ENCODE data around the gene BRD7. TPM values are rescaled to one million over a fixed set of nuclear protein-coding genes. Genes with fewer than 3 reads are reported as not detected.

The BRD7 gene
- total and polyA plus RNA-seq, 10 donors: 39.2 to 69.7 (median 53.4) TPM

DNA sequence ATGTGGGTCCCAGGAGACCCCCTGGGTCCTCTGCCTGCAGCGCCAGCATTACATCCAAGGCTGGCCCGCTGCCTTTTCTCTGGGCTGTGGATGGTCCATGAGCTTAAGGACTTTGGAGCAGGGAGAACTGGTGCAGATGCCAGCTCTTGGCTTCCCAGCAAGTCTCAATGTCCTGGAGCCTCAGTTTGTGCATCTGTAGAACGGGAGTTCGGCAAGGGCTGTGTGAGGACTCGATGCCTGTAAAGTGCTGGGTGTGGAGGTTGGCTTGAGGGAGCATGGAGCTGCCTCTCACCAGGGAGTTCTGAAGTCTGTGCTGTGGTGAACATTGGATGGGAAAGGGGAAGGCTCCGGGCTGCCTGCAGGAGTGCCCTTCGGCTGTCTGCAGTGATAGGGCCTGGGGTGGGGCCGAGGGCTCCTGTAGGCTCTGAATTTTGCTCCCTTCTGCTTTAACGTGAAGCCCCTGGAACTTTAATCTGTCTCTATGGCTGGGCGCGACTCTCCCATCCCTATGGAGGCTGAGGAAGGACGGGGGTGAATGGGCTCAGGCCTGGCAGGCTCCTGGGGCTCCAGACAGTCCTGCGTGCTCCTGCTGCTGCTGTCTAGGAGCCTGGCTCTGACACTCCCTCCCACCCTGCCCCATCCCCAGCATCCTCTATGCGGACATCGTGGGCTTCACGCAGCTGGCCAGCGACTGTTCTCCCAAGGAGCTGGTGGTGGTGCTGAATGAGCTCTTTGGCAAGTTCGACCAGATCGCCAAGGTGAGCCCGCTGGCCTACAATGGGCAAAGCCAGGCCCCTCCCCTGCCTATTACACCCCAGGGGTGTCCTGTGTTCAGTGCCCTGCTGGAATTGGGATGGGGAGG lies 74.6 kb downstream of the BRD7 start:
- no peak for TF ChIP-seq POLR2A (IDR thresholded peaks at IDR 0.05)
- TF ChIP-seq POLR2AphosphoS5 (IDR thresholded peaks at IDR 0.05): peak in 1 of 3 donors; percentile 21
- intact Hi-C loops (cut with DNase I; ENCODE audit: low total_unique reads): no loop called here
- Histone ChIP-seq H3K27me3 (replicated peaks in 1 of 7) (no peaks in the 10 kb centered on the region), H3K27ac (no peak overlapping the region), H3K36me3 (peaks cover 0 to 100% (median 86%) of the 10 kb centered on the region in 6 donors), H3K4me3 (no peak overlapping the region), H3K9me3 (no peaks in the 10 kb centered on the region), H3K4me1 (peaks cover 0 to 28% (median 9%) of the 10 kb centered on the region in 6 donors)
- 94 to 99% (median 96%) methylated on average over 16 to 20 of the region's 20 CpGs for WGBS, 5 donors
- DNase-seq: peak; percentile 49

DNA sequence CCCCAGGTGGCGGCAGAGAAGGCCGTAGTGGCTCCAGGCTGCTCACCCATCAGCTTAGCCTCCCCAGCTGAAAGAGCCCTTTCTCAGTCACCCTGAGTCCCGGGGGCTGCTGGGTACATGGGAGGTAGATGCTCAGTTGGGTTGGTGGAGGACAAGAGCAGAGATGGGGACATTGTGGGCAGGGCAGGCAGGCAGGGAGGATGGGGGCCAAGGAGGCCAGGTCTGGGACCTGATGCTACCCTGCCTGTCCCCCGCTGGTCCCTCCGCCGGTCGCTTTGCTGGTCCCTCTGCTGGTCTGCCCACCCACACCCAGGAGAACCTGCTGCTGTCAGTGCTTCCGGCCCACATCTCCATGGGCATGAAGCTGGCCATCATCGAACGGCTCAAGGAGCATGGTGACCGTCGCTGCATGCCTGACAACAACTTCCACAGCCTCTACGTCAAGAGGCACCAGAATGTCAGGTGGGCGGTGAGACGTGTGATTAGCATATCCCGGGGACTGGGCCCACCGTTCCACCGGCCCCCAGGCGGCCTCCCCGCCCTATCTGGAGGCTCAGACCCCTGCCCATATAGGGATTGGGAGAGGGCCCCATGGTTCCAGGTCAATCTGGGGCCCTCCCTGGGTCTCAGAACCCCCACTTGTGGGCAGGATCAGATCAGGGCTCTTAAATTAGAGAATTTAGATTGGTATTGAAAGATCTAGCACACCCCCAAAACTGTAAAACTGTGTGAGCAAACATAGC lies 75.6 kb downstream of the BRD7 start:
- no peak overlapping the region for H3K4me3 ChIP-seq
- H3K4me1 ChIP-seq: peaks cover 0 to 35% (median 9%) of the 10 kb centered on the region in 6 donors
- intact Hi-C loops (cut with DNase I; ENCODE audit: low total_unique reads): no loop called here
- 91 to 94% (median 92%) methylated on average over 16 to 20 of the region's 20 CpGs for WGBS, 5 donors
- no peaks in the 10 kb centered on the region for H3K9me3 ChIP-seq
- TF ChIP-seq, protein P1, sequence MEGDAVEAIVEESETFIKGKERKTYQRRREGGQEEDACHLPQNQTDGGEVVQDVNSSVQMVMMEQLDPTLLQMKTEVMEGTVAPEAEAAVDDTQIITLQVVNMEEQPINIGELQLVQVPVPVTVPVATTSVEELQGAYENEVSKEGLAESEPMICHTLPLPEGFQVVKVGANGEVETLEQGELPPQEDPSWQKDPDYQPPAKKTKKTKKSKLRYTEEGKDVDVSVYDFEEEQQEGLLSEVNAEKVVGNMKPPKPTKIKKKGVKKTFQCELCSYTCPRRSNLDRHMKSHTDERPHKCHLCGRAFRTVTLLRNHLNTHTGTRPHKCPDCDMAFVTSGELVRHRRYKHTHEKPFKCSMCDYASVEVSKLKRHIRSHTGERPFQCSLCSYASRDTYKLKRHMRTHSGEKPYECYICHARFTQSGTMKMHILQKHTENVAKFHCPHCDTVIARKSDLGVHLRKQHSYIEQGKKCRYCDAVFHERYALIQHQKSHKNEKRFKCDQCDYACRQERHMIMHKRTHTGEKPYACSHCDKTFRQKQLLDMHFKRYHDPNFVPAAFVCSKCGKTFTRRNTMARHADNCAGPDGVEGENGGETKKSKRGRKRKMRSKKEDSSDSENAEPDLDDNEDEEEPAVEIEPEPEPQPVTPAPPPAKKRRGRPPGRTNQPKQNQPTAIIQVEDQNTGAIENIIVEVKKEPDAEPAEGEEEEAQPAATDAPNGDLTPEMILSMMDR (IDR thresholded peaks at IDR 0.05 in 8 of 11, conservative IDR thresholded peaks at IDR 0.05 in 3 of 11): no peak
- no peak for TF ChIP-seq POLR2A (IDR thresholded peaks at IDR 0.05)
- TF ChIP-seq POLR2AphosphoS5 (IDR thresholded peaks at IDR 0.05): no peak
- no peak overlapping the region for H3K27ac ChIP-seq
- H3K36me3 ChIP-seq: peaks cover 0 to 100% (median 85%) of the 10 kb centered on the region in 6 donors
- H3K27me3 ChIP-seq (replicated peaks in 1 of 7): no peaks in the 10 kb centered on the region
- DNase-seq: no peak

DNA sequence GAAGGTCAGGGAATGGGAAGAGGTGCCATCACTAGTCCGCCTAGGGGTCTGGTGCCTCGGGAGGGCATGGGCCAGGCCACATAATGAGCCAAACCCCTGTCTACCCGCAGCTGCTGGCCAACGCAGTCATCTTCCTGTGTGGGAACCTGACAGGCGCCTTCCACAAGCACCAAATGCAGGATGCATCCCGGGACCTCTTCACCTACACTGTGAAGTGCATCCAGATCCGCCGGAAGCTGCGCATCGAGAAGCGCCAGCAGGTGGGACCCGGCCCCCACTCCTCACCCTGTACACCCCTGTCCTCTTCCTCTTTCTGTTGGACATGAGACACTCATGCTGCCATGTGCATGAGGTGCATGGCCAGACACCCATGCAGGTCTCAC lies 76.2 kb downstream of the BRD7 start:
- no peak for TF ChIP-seq POLR2AphosphoS5 (IDR thresholded peaks at IDR 0.05)
- TF ChIP-seq, protein P1 (IDR thresholded peaks at IDR 0.05 in 8 of 11, conservative IDR thresholded peaks at IDR 0.05 in 3 of 11): no peak
- TF ChIP-seq POLR2A (IDR thresholded peaks at IDR 0.05): no peak
- peaks cover 0 to 100% (median 86%) of the 10 kb centered on the region in 6 donors for H3K36me3 ChIP-seq
- no peak overlapping the region for H3K27ac ChIP-seq
- H3K9me3 ChIP-seq: no peaks in the 10 kb centered on the region
- 93 to 96% (median 94%) methylated on average over 11 to 12 of the region's 12 CpGs for WGBS, 5 donors
- H3K27me3 ChIP-seq (replicated peaks in 1 of 7): no peaks in the 10 kb centered on the region
- H3K4me1 ChIP-seq: peaks cover 0 to 35% (median 4%) of the 10 kb centered on the region in 6 donors
- DNase-seq: no peak
- intact Hi-C loops (cut with DNase I; ENCODE audit: low total_unique reads): no loop called here
- H3K4me3 ChIP-seq: no peak overlapping the region

DNA sequence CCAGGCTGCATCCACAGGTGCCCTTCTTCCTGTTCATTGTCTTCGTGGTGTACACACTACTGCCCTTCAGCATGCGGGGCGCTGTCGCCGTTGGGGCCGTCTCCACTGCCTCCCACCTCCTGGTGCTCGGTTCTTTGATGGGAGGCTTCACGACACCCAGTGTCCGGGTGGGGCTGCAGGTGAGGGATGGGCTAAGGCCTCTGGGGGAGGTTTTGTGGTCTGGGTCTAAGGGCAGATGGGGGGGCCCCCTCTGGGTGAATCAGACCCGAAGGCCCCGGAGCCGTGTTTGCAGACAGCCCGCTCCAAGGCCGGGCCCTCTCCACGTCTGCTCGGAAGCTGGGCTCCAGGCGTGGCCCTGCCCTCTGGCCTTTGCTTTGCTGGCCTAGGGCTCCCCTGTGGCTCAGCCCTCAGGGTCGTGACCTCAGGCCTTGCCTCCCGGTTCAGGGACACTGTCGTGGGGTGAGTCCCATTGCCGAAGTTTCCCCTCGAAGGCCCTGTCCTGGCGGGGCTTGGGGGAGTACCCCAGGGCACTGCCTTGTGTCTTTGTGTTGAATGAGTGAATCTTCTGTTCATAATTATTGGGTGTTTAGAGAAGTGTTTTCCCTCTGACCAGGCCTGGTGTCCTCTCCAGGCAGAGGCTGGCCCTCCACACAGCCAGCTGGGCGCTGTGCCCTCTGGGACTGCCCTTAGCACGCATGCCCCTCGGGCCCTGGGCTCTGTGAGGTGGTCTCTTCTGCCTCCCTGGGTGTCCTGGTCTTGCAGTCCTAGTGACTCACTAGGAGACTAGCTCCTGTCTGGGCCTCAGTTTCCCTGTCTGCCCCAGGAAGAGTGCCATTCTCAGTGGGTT lies 76.8 kb downstream of the BRD7 start:
- Histone ChIP-seq H3K27ac (no peak overlapping the region), H3K27me3 (replicated peaks in 1 of 7) (no peaks in the 10 kb centered on the region), H3K9me3 (peaks cover 0 to under 1% (median 0%) of the 10 kb centered on the region in 8 donors), H3K36me3 (peaks cover 0 to 100% (median 81%) of the 10 kb centered on the region in 6 donors), H3K4me1 (peaks cover 0 to 29% (median 0%) of the 10 kb centered on the region in 6 donors), H3K4me3 (no peak overlapping the region)
- peak; percentile 72 for DNase-seq
- 83 to 92% (median 89%) methylated on average over 19 to 26 of the region's 26 CpGs for WGBS, 5 donors
- TF ChIP-seq POLR2AphosphoS5 (IDR thresholded peaks at IDR 0.05) (peak in 1 of 3 donors; percentile 21), POLR2A (IDR thresholded peaks at IDR 0.05) (no peak)
- intact Hi-C loops (cut with DNase I; ENCODE audit: low total_unique reads): no loop called here
